Gastrocnemius medialis (tissue), 4 donors: ENCODE data around the gene NSF. TPM values are rescaled to one million over a fixed set of nuclear protein-coding genes. Genes with fewer than 3 reads are reported as not detected.
"Not testable (repeated sequence)": the region's sequence is repeated elsewhere in the genome, so short reads cannot be mapped to it uniquely, and the experiment has no call there.

Experiments
- ATAC-seq, 2 donors: fragments of 150-250 bp; one replicate each; pipeline ENCODE4 v1.9.1; 2016
- DNase-seq, 2 donors: peaks; one replicate each; pipeline ENCODE4 v3.0.0-alpha.2; 2019
- H3K27ac ChIP-seq, 4 donors: fragments of 200-600 bp; sonication (generic); 1 replicate in 1 of 4; 2 replicates in 3 of 4; pipeline ENCODE4 v1.5.1; 2016 to 2018; ENCODE audit warnings: mild to moderate bottlenecking in 2 of 4, moderate library complexity in 1 of 4
- H3K27me3 ChIP-seq, 3 donors: fragments of 200-600 bp; sonication (generic) in 2 of 3; 1 replicate in 1 of 3; 2 replicates in 2 of 3; pipeline versions ENCODE4 v1.5.1 to v1.6.0; 2016 to 2019; ENCODE audit warnings: mild to moderate bottlenecking in 1 of 3, moderate library complexity in 1 of 3
- H3K36me3 ChIP-seq, 2 donors: fragments of 200-600 bp; sonication (generic) in 1 of 2; one replicate each; pipeline ENCODE4 v1.5.1; 2017 to 2018
- H3K4me1 ChIP-seq, 2 donors: fragments of 200-600 bp; sonication (generic) in 1 of 2; one replicate each; pipeline ENCODE4 v1.5.1; 2016 to 2017; ENCODE audit warnings: mild to moderate bottlenecking in 2 of 2
- H3K4me3 ChIP-seq, 4 donors: fragments of 200-600 bp; sonication (generic) in 3 of 4; 1 replicate in 1 of 4; 2 replicates in 3 of 4; pipeline ENCODE4 v1.5.1; 2016 to 2019; ENCODE audit warnings: mild to moderate bottlenecking in 2 of 4
- H3K9me3 ChIP-seq, 3 donors: fragments of 200-600 bp; sonication (generic) in 2 of 3; 1 replicate in 1 of 3; 2 replicates in 2 of 3; pipeline ENCODE4 v1.5.1; 2016 to 2019
- in situ Hi-C, 4 donors: fragments of 200-750 bp; cut with MboI; loops; one replicate each; pipeline versions ENCODE4 v1.15.0 to v1.8.0; 2017; ENCODE audit warnings: low sequenced_read_pairs in 4 of 4
- intact Hi-C: fragments of 100-400 bp; cut with DNase I; formaldehyde crosslinking; loops from one replicate; pipeline ENCODE4 v1.15.1; 2023; ENCODE audit warnings: low total_unique reads
- total RNA-seq, 4 donors: library from RNA; depleted of rRNA; stranded (reverse); fragments of >200 nt; gene quantifications; one replicate each; pipeline versions ENCODE4 v1.1.0 to v1.2.3, GENCODE V29; 2016

The NSF gene
- total RNA-seq: 10 to 100 TPM; 24.5 to 67.0 (median 42.5) TPM

DNA sequence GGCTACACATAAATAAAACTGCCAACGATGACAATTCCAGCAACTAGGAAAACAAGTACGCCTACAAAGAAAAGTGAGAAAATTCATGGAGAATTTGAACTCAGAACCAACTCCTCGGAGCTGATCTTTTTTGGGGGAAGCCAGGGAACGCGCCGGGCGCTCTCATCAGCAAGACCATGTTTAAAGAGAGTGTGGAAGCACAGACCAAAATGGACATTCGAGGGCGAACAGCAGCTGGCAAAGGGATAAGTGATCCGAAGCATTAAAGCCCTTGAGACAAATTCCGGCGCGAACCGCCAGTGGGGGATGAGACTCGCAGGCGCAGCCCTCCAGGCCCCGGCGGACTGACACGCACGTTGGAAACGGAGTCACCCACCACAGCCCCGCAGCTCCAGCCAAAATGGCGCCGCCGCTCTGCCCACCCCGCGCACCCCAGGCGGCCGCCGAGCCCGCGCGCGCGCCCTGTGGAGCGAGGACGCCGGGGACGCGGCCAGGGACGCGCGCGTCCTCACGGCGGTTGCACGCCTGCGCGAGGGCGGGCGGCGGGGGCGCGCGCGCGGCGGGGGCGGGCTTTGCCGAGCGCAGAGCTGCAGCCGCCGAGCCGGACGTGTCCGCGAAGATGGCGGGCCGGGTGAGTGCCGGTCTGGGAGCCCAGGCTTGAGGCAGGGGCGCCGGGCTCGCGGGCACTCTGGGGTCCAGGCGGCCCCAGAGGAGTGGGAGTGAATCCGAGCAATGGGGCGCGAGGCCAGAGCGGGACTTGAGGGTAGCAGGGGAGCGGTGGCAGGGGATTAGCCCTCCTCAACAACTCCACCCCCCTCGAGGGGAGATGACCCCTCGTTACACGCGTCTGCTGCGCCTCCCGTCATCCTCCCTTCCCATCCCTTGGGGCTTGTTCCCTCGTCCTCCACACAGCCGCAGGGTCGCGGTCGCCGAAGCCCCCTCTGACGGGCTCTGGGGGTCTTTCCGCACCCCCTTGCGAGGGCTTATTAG is at the start of gene NSF:
Gene NSF, plus strand, starts transcription at position 513 of the 990 bp plus-strand sequence. Its CDS starts 107 bp downstream, at position 620.
- DNase-seq, H3K4me1 ChIP-seq, H3K36me3 ChIP-seq, H3K27me3 ChIP-seq, intact Hi-C loops, in situ Hi-C loops, H3K27ac ChIP-seq, H3K4me3 ChIP-seq, H3K9me3 ChIP-seq: not testable (repeated sequence)
- ATAC-seq: peak; percentile 83 to 88

DNA sequence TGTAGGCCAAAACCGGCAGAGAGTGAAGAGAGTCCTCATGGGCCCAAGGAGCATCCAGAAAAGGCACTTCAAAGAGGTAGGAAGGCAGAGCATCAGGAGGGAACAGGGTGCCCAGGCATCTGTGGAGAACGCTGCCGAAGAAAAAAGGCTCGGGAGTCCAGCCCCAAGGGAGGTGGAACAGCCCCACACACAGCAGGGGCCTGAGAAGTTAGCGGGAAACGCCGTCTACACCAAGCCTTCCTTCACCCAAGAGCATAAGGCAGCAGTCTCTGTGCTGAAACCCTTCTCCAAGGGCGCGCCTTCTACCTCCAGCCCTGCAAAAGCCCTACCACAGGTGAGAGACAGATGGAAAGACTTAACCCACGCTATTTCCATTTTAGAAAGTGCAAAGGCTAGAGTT is 41.9 kb upstream of the NSF start:
- H3K27me3 ChIP-seq, DNase-seq, ATAC-seq, H3K27ac ChIP-seq, intact Hi-C loops, H3K9me3 ChIP-seq, H3K36me3 ChIP-seq, H3K4me1 ChIP-seq, in situ Hi-C loops, H3K4me3 ChIP-seq: not testable (repeated sequence)

- H3K27ac ChIP-seq, H3K36me3 ChIP-seq, H3K27me3 ChIP-seq, H3K4me1 ChIP-seq, ATAC-seq, H3K9me3 ChIP-seq, H3K4me3 ChIP-seq, in situ Hi-C loops, intact Hi-C loops, DNase-seq: not testable (repeated sequence)
Measured at GRCh38 chr17:46559155-46559554, 31.3 kb upstream of the NSF start.

- intact Hi-C loops, DNase-seq, H3K27ac ChIP-seq, in situ Hi-C loops, H3K9me3 ChIP-seq, H3K4me3 ChIP-seq, H3K36me3 ChIP-seq, H3K4me1 ChIP-seq, H3K27me3 ChIP-seq: not testable (repeated sequence)
- peak; percentile 90 to 93 for ATAC-seq
Measured at GRCh38 chr17:46560048-46560447, 30.4 kb upstream of the NSF start.

- intact Hi-C loops: not testable (repeated sequence)
Measured at GRCh38 chr17:46566284-46566683, 24.2 kb upstream of the NSF start.

DNA sequence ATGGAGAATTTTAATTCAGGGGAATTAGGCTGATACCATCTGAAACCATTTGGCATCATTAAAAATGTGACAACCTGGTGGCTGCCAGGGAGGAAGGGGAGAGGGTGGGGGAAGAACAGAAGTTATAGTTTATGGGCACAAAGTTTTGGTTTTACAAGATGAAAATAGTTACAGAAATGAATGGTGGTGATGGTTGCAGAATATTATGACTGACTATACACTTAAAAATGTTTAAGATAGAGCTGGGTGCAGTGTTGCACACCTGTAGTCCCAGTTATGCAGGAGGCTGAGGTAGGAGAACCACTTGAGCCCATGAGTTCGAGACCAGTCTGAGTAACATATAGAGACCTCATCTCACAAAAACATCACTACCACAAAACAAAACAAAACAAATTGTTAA is 23.5 kb upstream of the NSF start:
- in situ Hi-C loops, H3K4me3 ChIP-seq, DNase-seq, H3K4me1 ChIP-seq, H3K27ac ChIP-seq, H3K36me3 ChIP-seq, ATAC-seq, H3K9me3 ChIP-seq, H3K27me3 ChIP-seq, intact Hi-C loops: not testable (repeated sequence)

More at GRCh38 chr17:46566284-46566683, 24.2 kb upstream of the NSF start:
- H3K4me1 ChIP-seq, in situ Hi-C loops, DNase-seq, H3K36me3 ChIP-seq, H3K9me3 ChIP-seq, H3K27ac ChIP-seq, H3K27me3 ChIP-seq, H3K4me3 ChIP-seq: not testable (repeated sequence)
- ATAC-seq: peak; percentile 95 to 98

DNA sequence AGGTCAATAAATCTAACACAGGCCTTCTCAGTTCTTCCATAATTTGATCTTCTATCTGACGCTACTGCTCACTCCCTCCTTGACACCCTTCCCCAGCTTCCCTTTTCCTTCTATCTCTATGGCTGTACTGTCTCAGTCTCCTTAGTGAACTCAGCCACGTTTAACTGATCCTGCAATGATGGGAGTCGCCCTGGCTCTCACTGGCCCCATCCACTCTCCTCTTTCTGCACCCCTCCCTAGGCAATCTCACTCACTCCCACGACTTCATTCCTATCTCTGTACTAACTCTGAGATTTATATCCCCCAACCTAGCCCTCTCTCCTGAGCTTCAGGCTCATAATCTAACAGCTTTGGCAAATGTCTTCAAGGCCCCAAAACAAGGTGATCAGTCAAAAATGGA is 18.7 kb upstream of the NSF start:
- in situ Hi-C loops, DNase-seq, H3K27ac ChIP-seq, H3K4me3 ChIP-seq, intact Hi-C loops, ATAC-seq, H3K9me3 ChIP-seq, H3K36me3 ChIP-seq, H3K27me3 ChIP-seq, H3K4me1 ChIP-seq: not testable (repeated sequence)

- in situ Hi-C loops, intact Hi-C loops, H3K9me3 ChIP-seq, H3K4me1 ChIP-seq, H3K36me3 ChIP-seq, H3K27me3 ChIP-seq: not testable (repeated sequence)
- DNase-seq (peak; percentile 77 to 89), ATAC-seq (peak; percentile 91)
- Histone ChIP-seq H3K4me3 (peak within 1 kb of the TSS in 3 of 4 donors; percentile 25 to 41 (median 36)), H3K27ac (peak within 1 kb of the TSS; percentile 67 to 77 (median 75))
Measured at GRCh38 chr17:46579083-46580075, 11.1 kb upstream of the NSF start, which contains the start of gene ARL17A. TSS of gene ARL17A (minus strand) at chr17:46579691. CDS start at chr17:46576322, 3,369 bp downstream.

- ATAC-seq, DNase-seq, in situ Hi-C loops, H3K27me3 ChIP-seq, intact Hi-C loops, H3K4me1 ChIP-seq, H3K9me3 ChIP-seq, H3K36me3 ChIP-seq: not testable (repeated sequence)
- Histone ChIP-seq H3K4me3 (peak overlapping the region in 3 of 4 donors; percentile 25 to 41 (median 36)), H3K27ac (peak overlapping the region; percentile 67 to 77 (median 75))
Measured at GRCh38 chr17:46580082-46580481, 10.4 kb upstream of the NSF start.

- DNase-seq, ATAC-seq, H3K36me3 ChIP-seq, in situ Hi-C loops, H3K4me1 ChIP-seq, H3K9me3 ChIP-seq, H3K4me3 ChIP-seq, intact Hi-C loops, H3K27me3 ChIP-seq, H3K27ac ChIP-seq: not testable (repeated sequence)
Measured at GRCh38 chr17:46585444-46585843, 5.0 kb upstream of the NSF start.

DNA sequence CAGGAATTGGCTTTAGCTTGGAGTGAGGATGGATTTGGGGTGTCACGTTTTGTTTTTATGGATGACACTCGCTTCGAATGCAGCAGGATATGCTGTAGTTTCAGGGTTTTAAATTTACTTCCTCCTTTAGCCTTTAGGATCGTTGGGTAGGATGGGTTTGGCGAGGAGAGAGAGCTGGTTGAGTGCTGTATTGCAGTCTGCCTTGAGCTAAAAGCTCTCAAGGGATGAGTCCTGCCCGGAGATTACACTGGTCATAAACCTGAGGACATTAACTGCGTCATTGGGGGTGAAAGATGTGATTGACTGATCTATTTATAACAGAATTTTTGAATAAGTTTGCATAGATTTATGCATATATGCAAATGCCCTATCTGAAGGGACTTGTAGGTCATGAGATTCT is 863 bp downstream of the NSF start:
- H3K36me3 ChIP-seq, H3K4me3 ChIP-seq, DNase-seq, H3K27me3 ChIP-seq, H3K4me1 ChIP-seq, in situ Hi-C loops, intact Hi-C loops, H3K9me3 ChIP-seq, H3K27ac ChIP-seq: not testable (repeated sequence)
- peak; percentile 84 to 87 for ATAC-seq
